ENCODE measurements around the gene MMS19. TPM values are rescaled to one million over a fixed set of nuclear protein-coding genes. Genes with fewer than 3 reads are reported as not detected.

MMS19 gene
- total RNA-seq, 1 donor from 2014 or later = 108 TPM

DNA sequence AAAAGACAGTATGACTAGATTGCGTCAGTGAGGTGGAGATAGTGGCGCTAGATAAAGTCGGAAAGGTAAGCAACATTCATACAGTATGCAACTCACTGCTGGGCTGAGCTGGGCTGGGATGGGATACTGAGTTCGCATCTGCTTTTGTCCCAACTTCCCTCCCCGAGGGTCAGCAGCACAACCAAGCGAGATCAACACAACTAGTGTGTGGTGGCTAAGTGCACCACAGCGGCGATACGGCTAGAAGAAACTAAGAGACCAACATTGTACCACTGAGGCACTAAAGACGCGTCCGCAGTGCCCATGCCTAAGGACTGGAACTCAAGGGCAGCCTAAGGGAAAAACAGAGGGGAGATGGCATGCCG lies 52.9 kb downstream of the MMS19 start:
- no peak for DNase-seq (ENCODE audit: low read depth)
- H3K4me3 ChIP-seq (ENCODE audit: low read depth, low read length) = peak overlapping the region; percentile 89
- TF ChIP-seq, protein P1, sequence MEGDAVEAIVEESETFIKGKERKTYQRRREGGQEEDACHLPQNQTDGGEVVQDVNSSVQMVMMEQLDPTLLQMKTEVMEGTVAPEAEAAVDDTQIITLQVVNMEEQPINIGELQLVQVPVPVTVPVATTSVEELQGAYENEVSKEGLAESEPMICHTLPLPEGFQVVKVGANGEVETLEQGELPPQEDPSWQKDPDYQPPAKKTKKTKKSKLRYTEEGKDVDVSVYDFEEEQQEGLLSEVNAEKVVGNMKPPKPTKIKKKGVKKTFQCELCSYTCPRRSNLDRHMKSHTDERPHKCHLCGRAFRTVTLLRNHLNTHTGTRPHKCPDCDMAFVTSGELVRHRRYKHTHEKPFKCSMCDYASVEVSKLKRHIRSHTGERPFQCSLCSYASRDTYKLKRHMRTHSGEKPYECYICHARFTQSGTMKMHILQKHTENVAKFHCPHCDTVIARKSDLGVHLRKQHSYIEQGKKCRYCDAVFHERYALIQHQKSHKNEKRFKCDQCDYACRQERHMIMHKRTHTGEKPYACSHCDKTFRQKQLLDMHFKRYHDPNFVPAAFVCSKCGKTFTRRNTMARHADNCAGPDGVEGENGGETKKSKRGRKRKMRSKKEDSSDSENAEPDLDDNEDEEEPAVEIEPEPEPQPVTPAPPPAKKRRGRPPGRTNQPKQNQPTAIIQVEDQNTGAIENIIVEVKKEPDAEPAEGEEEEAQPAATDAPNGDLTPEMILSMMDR (conservative IDR thresholded peaks at IDR 0.05; ENCODE audit: low read depth, low read length) = no peak

DNA sequence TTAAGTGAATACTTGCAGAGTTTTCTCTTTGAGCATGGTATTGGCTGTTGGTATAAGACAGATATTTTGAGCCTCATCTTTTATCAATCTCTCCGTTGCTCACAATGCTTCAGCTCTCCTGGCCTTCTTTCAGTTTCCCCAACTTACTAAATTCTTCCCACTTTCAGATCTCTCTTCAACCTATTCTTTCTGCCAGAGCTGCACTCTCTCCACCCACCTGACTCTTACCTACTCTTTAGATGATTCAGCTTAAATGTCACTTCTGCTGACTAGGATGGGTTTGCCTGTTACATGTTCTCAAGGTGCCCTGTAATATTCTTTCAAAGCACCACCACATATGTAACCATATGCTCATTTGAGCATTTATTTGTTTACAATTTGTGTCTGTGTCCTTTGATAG lies 54.0 kb downstream of the MMS19 start:
- no peak for DNase-seq (ENCODE audit: low read depth)
- TF ChIP-seq, protein P1 (conservative IDR thresholded peaks at IDR 0.05; ENCODE audit: low read depth, low read length) = no peak
- no peak overlapping the region for H3K4me3 ChIP-seq (ENCODE audit: low read depth, low read length)

DNA sequence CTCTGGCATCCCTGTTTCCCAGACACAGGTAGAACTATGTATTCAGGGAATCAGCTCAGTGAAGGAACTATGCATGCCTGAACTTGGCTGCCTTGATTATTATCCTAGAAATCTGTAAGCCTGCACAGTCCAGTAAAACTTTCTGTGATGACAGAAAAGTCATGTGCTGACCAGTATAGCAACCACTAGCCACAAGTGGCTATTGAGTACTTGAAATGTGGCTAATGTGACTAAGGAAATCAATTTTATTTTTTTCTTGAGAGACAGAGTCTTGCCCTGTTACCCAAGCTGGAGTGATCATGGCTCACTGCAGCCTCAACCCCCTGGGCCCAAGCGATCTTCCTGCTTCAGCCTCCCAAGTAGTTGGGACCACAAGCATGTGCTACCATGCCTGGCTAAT lies 55.9 kb downstream of the MMS19 start:
- TF ChIP-seq, protein P1 (conservative IDR thresholded peaks at IDR 0.05; ENCODE audit: low read depth, low read length) = no peak
- no peak overlapping the region for H3K4me3 ChIP-seq (ENCODE audit: low read depth, low read length)
- DNase-seq (ENCODE audit: low read depth) = no peak

DNA sequence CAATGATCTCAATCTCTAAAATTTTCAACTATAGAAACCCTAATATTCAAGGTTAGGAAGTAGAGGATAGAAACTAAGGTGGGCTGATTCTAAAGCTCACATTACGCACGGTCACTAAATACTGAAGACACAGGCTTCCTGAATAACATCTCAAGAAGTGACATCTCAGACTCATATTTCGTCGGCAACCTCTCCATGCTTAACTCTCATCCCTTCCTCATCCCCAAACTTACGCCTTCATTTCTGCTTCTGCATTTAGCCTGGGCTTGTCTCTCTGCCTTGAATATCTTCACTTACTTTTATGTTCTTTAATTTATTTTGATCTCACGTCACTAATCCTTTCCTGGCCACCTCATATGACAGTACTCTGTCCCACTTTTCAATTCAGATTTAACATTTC lies 63.0 kb downstream of the MMS19 start:
- TF ChIP-seq, protein P1 (conservative IDR thresholded peaks at IDR 0.05; ENCODE audit: low read depth, low read length) = no peak
- no peak for DNase-seq (ENCODE audit: low read depth)
- H3K4me3 ChIP-seq (ENCODE audit: low read depth, low read length) = no peak overlapping the region

DNA sequence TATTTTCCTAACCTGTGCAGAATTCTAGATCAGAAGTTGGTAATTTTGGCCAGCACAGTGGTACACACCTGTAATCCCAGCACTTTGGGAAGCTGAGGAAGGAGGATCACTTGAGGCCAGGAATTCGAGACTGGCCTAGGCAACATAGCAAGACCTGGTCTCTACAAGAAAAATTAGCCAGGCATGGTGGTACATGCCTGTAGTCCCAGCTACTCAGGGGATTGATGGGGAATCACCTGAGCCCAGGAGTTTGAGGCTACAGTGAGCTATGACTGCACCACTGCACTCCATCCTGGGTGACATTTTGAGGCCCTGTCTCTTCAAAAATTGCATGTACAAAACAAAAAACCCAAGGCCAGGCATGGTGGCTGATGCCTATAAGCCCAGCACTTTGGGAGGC lies 63.7 kb downstream of the MMS19 start:
- no peak overlapping the region for H3K4me3 ChIP-seq (ENCODE audit: low read depth, low read length)
- TF ChIP-seq, protein P1 (conservative IDR thresholded peaks at IDR 0.05; ENCODE audit: low read depth, low read length) = no peak
- DNase-seq (ENCODE audit: low read depth) = no peak

DNA sequence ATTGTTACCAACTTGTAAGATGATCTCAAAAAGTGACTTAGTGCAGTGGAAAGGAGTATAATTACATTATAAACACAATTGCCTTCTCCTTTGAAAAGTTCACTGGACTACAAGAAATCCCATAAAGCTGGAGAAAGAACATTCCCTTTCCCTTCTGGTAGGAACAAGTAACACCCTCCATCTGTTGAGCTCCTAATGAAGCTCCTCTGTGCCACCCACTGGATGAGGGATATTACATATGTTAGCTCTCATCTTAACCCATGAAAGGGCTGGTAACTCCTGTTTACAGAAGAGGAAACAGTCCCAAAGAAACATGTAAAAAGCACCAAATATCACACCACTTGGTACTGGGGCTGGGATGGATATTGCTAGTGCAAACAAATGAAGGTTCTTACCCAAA lies 64.2 kb downstream of the MMS19 start:
- H3K4me3 ChIP-seq (ENCODE audit: low read depth, low read length) = no peak overlapping the region
- DNase-seq (ENCODE audit: low read depth) = no peak
- TF ChIP-seq, protein P1 (conservative IDR thresholded peaks at IDR 0.05; ENCODE audit: low read depth, low read length) = no peak

DNA sequence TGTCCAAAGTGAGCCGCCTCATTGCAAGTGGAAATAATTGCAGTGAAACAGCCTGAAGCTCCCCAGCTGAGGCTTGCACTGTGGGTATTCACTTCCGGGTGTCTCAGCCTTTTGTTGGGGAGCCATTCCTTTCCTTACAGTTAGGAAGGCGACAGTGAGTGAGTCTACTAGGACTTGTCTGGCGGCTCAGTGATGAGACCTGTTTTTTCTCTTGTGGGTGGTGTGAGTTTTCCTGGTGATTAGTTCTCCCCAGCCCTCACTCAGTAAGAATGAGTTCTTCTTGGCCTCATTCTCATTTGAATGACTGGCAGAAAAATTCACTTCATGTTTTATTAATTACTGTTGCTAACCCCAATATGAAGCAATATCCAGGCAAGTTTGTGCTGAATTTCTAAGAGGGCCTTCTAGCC lies 69.6 kb downstream of the MMS19 start:
- TF ChIP-seq, protein P1 (conservative IDR thresholded peaks at IDR 0.05; ENCODE audit: low read depth, low read length) = no peak
- DNase-seq (ENCODE audit: low read depth) = no peak
- H3K4me3 ChIP-seq (ENCODE audit: low read depth, low read length) = peak overlapping the region; percentile 98
